Vein endothelial cell (primary cell): Measurements from ENCODE around the gene KRTAP5-1. TPM values are rescaled to one million over a fixed set of nuclear protein-coding genes. Genes with fewer than 3 reads are reported as not detected.

ENCODE experiments used
- total RNA-seq: library from RNA; depleted of rRNA; stranded (reverse); fragments of >200 nt; gene quantifications from 2 replicates; pipeline ENCODE4 v1.2.3, GENCODE V29; 2012

KRTAP5-1 gene, protein sequence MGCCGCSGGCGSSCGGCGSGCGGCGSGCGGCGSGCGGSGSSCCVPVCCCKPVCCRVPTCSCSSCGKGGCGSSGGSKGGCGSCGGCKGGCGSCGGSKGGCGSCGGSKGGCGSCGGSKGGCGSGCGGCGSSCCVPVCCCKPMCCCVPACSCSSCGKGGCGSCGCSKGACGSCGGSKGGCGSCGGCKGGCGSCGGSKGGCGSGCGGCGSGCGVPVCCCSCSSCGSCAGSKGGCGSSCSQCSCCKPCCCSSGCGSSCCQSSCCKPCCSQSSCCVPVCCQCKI
- not detected in 2 replicates for total RNA-seq

DNA sequence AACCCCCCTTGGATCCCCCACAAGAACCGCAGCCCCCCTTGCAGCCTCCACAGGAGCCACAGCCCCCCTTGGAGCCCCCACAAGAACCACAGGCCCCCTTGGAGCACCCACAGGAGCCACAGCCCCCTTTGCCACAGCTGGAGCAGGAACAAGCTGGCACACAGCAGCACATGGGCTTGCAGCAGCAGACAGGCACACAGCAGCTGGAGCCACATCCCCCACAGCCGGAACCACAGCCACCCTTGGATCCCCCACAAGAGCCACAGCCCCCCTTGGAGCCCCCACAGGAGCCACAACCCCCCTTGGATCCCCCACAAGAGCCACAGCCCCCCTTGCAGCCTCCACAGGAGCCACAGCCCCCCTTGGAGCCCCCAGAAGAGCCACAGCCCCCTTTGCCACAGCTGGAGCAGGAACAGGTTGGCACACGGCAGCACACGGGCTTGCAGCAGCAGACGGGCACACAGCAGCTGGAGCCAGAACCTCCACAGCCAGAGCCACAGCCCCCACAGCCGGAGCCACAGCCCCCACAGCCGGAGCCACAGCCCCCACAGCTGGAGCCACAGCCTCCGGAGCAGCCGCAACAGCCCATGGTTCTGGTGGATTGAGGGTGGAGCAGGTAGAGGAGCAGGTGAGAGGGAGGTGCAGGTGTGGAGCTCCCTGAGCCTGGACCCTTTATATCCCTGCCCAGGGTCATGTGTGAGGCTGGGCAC, at the start of gene KRTAP5-1:
Gene KRTAP5-1, minus strand, starts transcription at position 623 of the 710 bp plus-strand sequence. Its CDS starts 34 bp downstream, at position 589.

DNA sequence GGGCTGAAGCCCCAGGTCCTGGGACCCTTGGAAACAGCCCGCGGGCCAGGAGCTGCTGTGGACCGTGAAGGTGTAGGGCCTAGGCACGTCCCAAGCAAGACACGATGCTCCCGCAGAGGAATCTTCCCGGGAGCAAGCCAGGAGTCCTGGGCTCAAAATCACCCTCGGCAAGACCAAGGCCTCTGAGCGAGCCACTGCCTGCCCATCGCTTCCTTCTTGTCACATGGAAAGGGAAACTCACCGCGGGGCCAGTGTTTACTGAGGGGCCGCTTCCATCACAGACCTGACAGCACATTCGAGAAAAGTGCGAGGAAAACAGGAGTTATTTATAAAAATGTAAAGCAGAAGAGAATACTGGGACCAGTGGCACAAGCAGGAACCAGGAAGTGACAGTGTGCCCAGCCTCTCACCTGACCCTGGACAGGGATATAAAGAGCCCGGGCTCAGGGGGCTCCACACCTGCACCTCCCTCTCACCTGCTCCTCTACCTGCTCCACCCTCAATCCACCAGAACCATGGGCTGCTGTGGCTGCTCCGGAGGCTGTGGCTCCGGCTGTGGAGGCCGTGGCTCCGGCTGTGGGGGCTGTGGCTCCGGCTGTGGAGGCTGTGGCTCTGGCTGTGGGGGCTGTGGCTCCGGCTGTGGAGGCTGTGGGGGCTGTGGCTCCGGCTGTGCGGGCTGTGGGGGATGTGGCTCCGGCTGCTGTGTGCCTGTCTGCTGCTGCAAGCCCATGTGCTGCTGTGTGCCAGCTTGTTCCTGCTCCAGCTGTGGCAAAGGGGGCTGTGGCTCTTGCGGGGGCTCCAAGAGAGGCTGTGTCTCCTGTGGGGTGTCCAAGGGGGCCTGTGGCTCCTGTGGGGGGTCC, 44.5 kb upstream of the KRTAP5-1 start, which contains the start of gene KRTAP5-5:
Gene KRTAP5-5, plus strand, starts transcription at position 450 of the 860 bp plus-strand sequence. Its CDS starts 66 bp downstream, at position 516.

DNA sequence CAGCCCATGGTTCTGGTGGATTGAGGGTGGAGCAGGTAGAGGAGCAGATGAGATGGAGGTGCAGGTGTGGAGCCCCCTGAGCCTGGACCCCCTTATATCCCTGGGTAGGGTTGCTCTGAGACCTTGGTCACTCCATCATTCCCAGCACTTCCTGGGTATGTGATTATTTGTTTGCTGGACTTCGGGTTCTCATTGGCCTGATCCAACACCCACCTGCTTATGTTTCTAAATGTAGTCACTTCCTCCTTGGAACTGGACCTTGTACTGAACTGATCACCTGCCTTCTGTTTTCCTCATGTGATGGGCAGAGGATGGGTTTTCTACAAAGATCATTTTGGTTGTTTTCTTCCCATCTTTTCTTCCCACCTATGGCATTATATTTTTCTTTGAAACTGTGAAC, 37.0 kb upstream of the KRTAP5-1 start, which contains the start of gene KRTAP5-4:
Gene KRTAP5-4, minus strand, starts transcription at position 53 of the 400 bp plus-strand sequence. Its CDS starts 45 bp downstream, at position 8.

DNA sequence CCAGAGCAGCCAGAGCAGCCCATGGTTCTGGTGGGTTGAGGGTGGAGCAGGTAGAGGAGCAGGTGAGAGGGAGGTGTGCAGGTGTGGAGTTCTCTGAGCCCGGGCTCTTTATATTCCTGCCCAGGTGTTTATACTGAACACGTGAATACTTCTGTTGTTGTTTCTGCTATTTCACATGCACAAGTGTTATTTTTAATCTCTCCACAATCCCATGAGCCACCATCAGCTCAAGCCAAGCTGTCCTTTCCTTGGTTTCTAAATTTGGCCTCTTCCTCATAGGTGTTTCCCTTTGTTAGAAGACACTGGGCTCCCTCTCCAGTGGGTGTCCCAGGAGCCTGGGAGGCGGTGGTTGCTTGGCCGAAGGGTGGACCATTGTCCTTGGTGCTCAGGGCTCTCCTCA, 23.3 kb upstream of the KRTAP5-1 start, which contains the start of gene KRTAP5-3:
Gene KRTAP5-3, minus strand, starts transcription at position 101 of the 400 bp plus-strand sequence. Its CDS starts 78 bp downstream, at position 23.

DNA sequence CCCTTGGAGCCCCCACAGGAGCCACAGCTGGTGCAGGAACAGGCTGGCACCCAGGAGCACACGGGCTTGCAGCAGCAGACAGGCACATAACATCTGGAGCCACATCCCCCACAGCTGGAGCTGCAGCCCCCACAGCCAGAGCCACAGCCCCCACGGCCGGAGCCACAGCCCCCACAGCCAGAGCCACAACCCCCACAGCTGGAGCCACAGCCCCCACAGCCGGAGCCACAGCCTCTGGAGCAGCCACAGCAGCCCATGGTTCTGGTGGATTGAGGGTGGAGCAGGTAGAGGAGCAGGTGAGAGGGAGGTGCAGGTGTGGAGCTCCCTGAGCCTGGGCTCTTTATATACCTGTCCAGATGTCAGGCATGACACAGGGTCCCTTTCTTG, 12.9 kb upstream of the KRTAP5-1 start, which contains the start of gene KRTAP5-2:
Gene KRTAP5-2, minus strand, starts transcription at position 301 of the 387 bp plus-strand sequence. Its CDS starts 44 bp downstream, at position 257.

DNA sequence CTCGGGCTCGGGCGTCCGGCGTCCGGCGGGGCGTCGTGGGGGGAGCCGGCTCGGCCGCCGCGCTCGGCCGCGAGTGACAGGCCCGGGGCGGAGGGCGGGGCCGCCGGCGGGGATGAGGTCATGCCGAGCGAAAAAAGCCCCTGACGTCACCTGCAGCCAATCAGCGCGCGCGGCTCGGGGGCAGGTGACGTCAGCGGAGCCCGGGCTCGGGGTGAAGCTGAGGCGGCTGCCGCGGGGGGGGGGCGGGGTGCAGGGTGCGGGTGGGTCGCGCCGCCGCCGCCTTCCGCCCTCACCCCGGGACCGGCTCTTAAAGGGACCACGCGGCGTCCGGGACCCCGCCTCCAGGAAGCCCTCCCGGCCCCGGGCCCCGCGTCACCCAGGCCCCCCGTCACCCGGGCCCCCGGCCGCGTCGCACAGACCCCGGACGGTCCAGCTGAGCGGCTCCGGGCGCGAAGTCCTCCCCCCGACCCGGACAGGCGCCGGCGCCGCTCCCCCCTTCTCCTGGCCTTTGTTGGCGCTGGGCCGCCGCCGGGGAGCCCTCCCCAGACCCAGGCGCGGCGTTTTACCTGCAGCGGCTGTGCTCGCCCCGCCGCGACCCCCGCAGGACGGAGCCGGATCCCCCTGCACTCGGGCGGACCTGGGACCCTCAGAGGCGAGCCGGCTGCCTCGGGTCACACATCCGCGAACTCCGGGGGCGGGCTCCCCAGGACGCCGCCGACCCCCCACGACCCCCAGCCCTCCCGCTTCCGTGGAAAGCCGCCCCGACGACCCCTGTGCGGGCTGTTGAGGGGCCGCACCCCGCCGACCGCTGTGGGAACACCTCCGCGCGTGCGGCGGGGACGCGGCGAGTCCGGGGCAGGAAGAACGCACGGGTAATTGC, 12.6 kb downstream of the KRTAP5-1 start, which contains the start of gene DUSP8:
Gene DUSP8, minus strand, starts transcription at position 75 of the 880 bp plus-strand sequence. CDS start 6,445 bp downstream, outside the sequence.

Other genes with a start within 250 kb of the KRTAP5-1 start
- 0.33 and 0.48 TPM in 2 replicates for gene BRSK2, start 195.3 kb downstream of the KRTAP5-1 start, total RNA-seq
- gene MOB2, start 98.5 kb downstream of the KRTAP5-1 start, total RNA-seq, result 25.8 and 37.2 TPM in 2 replicates
- gene DUSP8, start 13.0 kb downstream of the KRTAP5-1 start, total RNA-seq, result 0.57 and 1.3 TPM in 2 replicates
- not detected in 2 replicates for gene KRTAP5-2, start 13.0 kb upstream of the KRTAP5-1 start, total RNA-seq
- gene KRTAP5-3, start 23.2 kb upstream of the KRTAP5-1 start, total RNA-seq, result not detected in 2 replicates
- gene KRTAP5-4, start 36.9 kb upstream of the KRTAP5-1 start, total RNA-seq, result not detected in 2 replicates
- gene KRTAP5-5, start 44.5 kb upstream of the KRTAP5-1 start, total RNA-seq, result not detected in 2 replicates
- gene KRTAP5-6, start 111.9 kb upstream of the KRTAP5-1 start, total RNA-seq, result not detected in 2 replicates
- 0.29 and 1.3 TPM in 2 replicates for gene IFITM10, start 165.3 kb upstream of the KRTAP5-1 start, total RNA-seq
- gene CTSD, start 178.6 kb upstream of the KRTAP5-1 start, total RNA-seq, result 81.1 and 136 TPM in 2 replicates
- not detected in 2 replicates for gene SYT8, start 249.7 kb upstream of the KRTAP5-1 start, total RNA-seq